ENCODE data around the gene AGMO. TPM values are rescaled to one million over a fixed set of nuclear protein-coding genes. Genes with fewer than 3 reads are reported as not detected.
A peak's percentile ranks its signal among the peaks of the same experiment; 100 is the strongest.

AGMO gene
- total RNA-seq, 1 donor from 2014 or later, result 0.34 TPM

DNA sequence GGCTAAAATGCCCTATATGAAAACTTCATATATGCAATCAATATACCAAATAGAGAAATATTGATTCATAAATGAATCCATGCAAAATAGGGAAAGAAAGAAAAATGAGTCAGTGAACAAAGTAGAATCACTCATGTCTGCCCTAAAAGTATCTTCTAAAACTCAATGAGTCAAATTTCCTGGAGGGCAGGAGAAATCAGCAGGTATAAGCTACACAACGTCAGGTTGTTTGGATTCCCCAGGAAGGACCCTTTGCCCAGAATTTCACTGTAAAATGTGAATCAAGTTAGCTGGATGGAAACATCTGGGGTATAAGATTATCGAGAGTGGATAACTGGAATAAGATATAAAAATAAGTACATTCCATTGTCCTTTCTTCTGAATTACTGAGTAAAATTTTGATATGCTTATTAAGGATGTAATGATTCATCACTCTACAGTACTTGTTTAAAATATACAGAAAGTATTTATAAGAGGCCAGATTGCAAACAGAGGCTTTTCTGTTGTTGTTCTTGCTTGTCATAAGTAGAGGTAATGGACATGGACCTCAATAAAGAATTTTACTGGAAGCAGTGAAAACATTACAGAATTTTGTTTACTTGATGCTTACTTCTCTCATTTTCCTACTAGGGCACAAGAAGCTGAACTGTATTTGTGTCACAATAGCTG is 99.0 kb downstream of the AGMO start:
- Mint-ChIP-seq H3K4me3 (ENCODE audit: unreplicated experiment) (no peak overlapping the region), H3K36me3 (ENCODE audit: low read depth, unreplicated experiment) (no peaks in the 10 kb centered on the region), H3K4me1 (ENCODE audit: low read depth, unreplicated experiment) (peaks cover 23% of the 10 kb centered on the region), H3K9me3 (ENCODE audit: unreplicated experiment) (no peaks in the 10 kb centered on the region), H3K27ac (ENCODE audit: unreplicated experiment) (no peak overlapping the region), H3K27me3 (ENCODE audit: low read depth, unreplicated experiment) (no peaks in the 10 kb centered on the region)
- no peaks in the 10 kb centered on the region for H4K20me1 ChIP-seq (ENCODE audit: insufficient read depth, low read length)
- no peaks in the 10 kb centered on the region for H3K27me3 ChIP-seq (ENCODE audit: insufficient read depth, low read length)
- H3K4me1 ChIP-seq (ENCODE audit: insufficient read depth, low read length), result no peaks in the 10 kb centered on the region
- TF ChIP-seq, protein P1, sequence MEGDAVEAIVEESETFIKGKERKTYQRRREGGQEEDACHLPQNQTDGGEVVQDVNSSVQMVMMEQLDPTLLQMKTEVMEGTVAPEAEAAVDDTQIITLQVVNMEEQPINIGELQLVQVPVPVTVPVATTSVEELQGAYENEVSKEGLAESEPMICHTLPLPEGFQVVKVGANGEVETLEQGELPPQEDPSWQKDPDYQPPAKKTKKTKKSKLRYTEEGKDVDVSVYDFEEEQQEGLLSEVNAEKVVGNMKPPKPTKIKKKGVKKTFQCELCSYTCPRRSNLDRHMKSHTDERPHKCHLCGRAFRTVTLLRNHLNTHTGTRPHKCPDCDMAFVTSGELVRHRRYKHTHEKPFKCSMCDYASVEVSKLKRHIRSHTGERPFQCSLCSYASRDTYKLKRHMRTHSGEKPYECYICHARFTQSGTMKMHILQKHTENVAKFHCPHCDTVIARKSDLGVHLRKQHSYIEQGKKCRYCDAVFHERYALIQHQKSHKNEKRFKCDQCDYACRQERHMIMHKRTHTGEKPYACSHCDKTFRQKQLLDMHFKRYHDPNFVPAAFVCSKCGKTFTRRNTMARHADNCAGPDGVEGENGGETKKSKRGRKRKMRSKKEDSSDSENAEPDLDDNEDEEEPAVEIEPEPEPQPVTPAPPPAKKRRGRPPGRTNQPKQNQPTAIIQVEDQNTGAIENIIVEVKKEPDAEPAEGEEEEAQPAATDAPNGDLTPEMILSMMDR (IDR thresholded peaks at IDR 0.05; ENCODE audit: insufficient read depth, low read depth, low read length), result no peak
- TF ChIP-seq EZH2 (IDR thresholded peaks at IDR 0.05; ENCODE audit: insufficient read depth, low read length), result no peak
- no peaks in the 10 kb centered on the region for H3K9me3 ChIP-seq (ENCODE audit: insufficient read depth, low read depth, low read length)
- no peak overlapping the region for H3K4me3 ChIP-seq (ENCODE audit: insufficient read depth, low read depth, low read length)
- no peak overlapping the region for H2AFZ ChIP-seq (ENCODE audit: low read depth, low read length)
- no peak overlapping the region for H3K4me2 ChIP-seq (ENCODE audit: low read length)
- no peaks in the 10 kb centered on the region for H3K79me2 ChIP-seq (ENCODE audit: insufficient read depth, low read length)
- H3K9ac ChIP-seq (ENCODE audit: low read length), result no peak overlapping the region
- no peaks in the 10 kb centered on the region for H3K36me3 ChIP-seq (ENCODE audit: insufficient read depth, low read length)
- H3K27ac ChIP-seq (ENCODE audit: low read depth, low read length), result no peak overlapping the region
- DNase-seq (ENCODE audit: low read depth), result peak; percentile 2
- FAIRE-seq, result peak; percentile 62

DNA sequence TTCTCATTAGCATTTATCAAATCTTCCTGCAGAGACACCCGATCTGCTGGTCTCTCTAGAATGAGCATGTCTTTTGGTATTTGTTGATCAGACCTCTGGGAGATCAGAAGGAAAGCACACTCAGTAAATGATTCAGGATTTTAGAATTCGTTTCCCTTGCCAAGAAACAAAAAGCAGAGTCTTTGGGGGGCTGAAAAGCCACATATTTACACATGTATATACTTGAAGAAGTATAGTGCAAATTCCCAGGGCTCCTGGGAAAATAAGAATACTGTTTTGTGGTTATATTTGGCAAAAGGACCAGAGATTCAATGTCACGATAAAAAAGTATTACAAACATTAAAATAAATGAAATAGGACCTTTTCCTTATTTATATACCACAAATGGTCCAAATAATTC is 100.2 kb downstream of the AGMO start:
- FAIRE-seq (peak; percentile 96), DNase-seq (ENCODE audit: low read depth) (peak; percentile 72)
- Histone ChIP-seq H3K4me2 (ENCODE audit: low read length) (peak overlapping the region; percentile 37), H4K20me1 (ENCODE audit: insufficient read depth, low read length) (no peaks in the 10 kb centered on the region), H3K27ac (ENCODE audit: low read depth, low read length) (peak overlapping the region; percentile 39), H3K27me3 (ENCODE audit: insufficient read depth, low read length) (no peaks in the 10 kb centered on the region), H2AFZ (ENCODE audit: low read depth, low read length) (no peak overlapping the region), H3K4me1 (ENCODE audit: insufficient read depth, low read length) (no peaks in the 10 kb centered on the region), H3K36me3 (ENCODE audit: insufficient read depth, low read length) (no peaks in the 10 kb centered on the region), H3K9ac (ENCODE audit: low read length) (no peak overlapping the region), H3K4me3 (ENCODE audit: insufficient read depth, low read depth, low read length) (no peak overlapping the region), H3K9me3 (ENCODE audit: insufficient read depth, low read depth, low read length) (no peaks in the 10 kb centered on the region), H3K79me2 (ENCODE audit: insufficient read depth, low read length) (no peaks in the 10 kb centered on the region)
- Mint-ChIP-seq H3K4me1 (ENCODE audit: low read depth, unreplicated experiment) (peaks cover 23% of the 10 kb centered on the region), H3K27ac (ENCODE audit: unreplicated experiment) (peak overlapping the region; percentile 41), H3K27me3 (ENCODE audit: low read depth, unreplicated experiment) (no peaks in the 10 kb centered on the region), H3K9me3 (ENCODE audit: unreplicated experiment) (no peaks in the 10 kb centered on the region), H3K4me3 (ENCODE audit: unreplicated experiment) (no peak overlapping the region), H3K36me3 (ENCODE audit: low read depth, unreplicated experiment) (no peaks in the 10 kb centered on the region)
- TF ChIP-seq, protein P1 (IDR thresholded peaks at IDR 0.05; ENCODE audit: insufficient read depth, low read depth, low read length), result no peak
- no peak for TF ChIP-seq EZH2 (IDR thresholded peaks at IDR 0.05; ENCODE audit: insufficient read depth, low read length)

DNA sequence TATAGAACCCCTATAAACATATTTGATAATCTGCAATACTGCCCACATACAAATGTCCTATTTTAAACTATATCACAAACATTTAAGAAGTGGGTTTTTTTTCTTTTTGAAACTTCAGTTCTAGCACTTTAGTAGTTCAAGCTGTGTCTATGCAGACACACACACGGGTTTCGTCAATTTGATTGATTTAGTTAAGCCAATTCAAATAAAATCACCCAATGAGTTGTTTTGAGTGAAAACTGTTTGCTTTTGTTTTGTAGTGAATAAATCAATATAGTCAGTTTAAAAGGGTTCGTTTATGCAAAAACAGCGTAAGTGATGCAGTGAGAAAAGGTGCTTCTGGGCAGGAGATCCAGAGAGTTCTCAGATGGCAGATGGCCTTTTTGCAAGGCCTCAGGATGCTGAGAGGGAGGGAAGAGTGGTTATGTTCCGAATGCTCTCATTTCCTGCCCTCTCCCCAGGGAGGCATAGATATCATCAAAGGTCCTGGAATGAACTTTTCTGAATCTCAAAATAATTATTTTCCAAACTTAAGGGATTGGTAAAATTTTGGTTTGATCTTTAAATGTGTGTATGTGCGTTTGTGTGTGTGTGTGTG is 102.7 kb downstream of the AGMO start:
- TF ChIP-seq, protein P1 (IDR thresholded peaks at IDR 0.05; ENCODE audit: insufficient read depth, low read depth, low read length), result no peak
- no peak for TF ChIP-seq EZH2 (IDR thresholded peaks at IDR 0.05; ENCODE audit: insufficient read depth, low read length)
- H3K4me3 Mint-ChIP-seq (ENCODE audit: unreplicated experiment), result no peak overlapping the region
- FAIRE-seq (no peak), DNase-seq (ENCODE audit: low read depth) (no peak)
- Histone ChIP-seq H3K36me3 (ENCODE audit: insufficient read depth, low read length) (no peaks in the 10 kb centered on the region), H3K27me3 (ENCODE audit: insufficient read depth, low read length) (no peaks in the 10 kb centered on the region), H3K9ac (ENCODE audit: low read length) (no peak overlapping the region), H3K4me3 (ENCODE audit: insufficient read depth, low read depth, low read length) (no peak overlapping the region), H3K27ac (ENCODE audit: low read depth, low read length) (no peak overlapping the region), H2AFZ (ENCODE audit: low read depth, low read length) (no peak overlapping the region), H4K20me1 (ENCODE audit: insufficient read depth, low read length) (no peaks in the 10 kb centered on the region), H3K4me1 (ENCODE audit: insufficient read depth, low read length) (no peaks in the 10 kb centered on the region), H3K4me2 (ENCODE audit: low read length) (no peak overlapping the region), H3K79me2 (ENCODE audit: insufficient read depth, low read length) (no peaks in the 10 kb centered on the region), H3K9me3 (ENCODE audit: insufficient read depth, low read depth, low read length) (no peaks in the 10 kb centered on the region)
- no peaks in the 10 kb centered on the region for H3K36me3 Mint-ChIP-seq (ENCODE audit: low read depth, unreplicated experiment)
- no peaks in the 10 kb centered on the region for H3K27me3 Mint-ChIP-seq (ENCODE audit: low read depth, unreplicated experiment)
- H3K9me3 Mint-ChIP-seq (ENCODE audit: unreplicated experiment), result no peaks in the 10 kb centered on the region
- H3K4me1 Mint-ChIP-seq (ENCODE audit: low read depth, unreplicated experiment), result peaks cover 25% of the 10 kb centered on the region
- no peak overlapping the region for H3K27ac Mint-ChIP-seq (ENCODE audit: unreplicated experiment)
